ENCODE measurements around the gene SERPINA1. TPM values are rescaled to one million over a fixed set of nuclear protein-coding genes. Genes with fewer than 3 reads are reported as not detected.
"Not testable (repeated sequence)": the region's sequence is repeated elsewhere in the genome, so short reads cannot be mapped to it uniquely, and the experiment has no call there.

Gene SERPINA1
- polyA plus RNA-seq, 2 of the 4 experiments (the other 2 are of a cell fraction), result 0.34 to 2.2 TPM

GRCh38 chr14:94348836-94349235 lies 39.6 kb downstream of the SERPINA1 start:
- H3K4me2 ChIP-seq, result no peak overlapping the region
- CTCF ChIA-PET, result no interaction called here
- FAIRE-seq (no peak), ATAC-seq (no peak), DNase-seq (ENCODE audit: low read depth in 1 of 2, low spot score in 1 of 2) (no peak)
- H3K27ac ChIP-seq, result no peak overlapping the region
- H3K9me3 ChIP-seq, result no peaks in the 10 kb centered on the region
- POLR2A ChIA-PET, result no interaction called here
- peaks cover 19% of the 10 kb centered on the region for H3K4me1 ChIP-seq
- no peak overlapping the region for H3K4me3 ChIP-seq
- no peak for TF ChIP-seq KDM5A (IDR thresholded peaks at IDR 0.05)
- TF ChIP-seq REST (IDR thresholded peaks at IDR 0.05), result no peak
- no peak for TF ChIP-seq SMC3 (IDR thresholded peaks at IDR 0.05)
- no peak for TF ChIP-seq ZFP36 (IDR thresholded peaks at IDR 0.05; ENCODE audit: borderline replicate concordance, partially characterized antibody)
- no peak for TF ChIP-seq MYC (IDR thresholded peaks at IDR 0.05; ENCODE audit: borderline replicate concordance, low read length)
- no peak for TF ChIP-seq ZNF302 (CRISPR knock-in tag; IDR thresholded peaks at IDR 0.05)
- TF ChIP-seq KDM1A (IDR thresholded peaks at IDR 0.05; ENCODE audit: low read depth), result no peak

GRCh38 chr14:94346841-94347240 lies 41.6 kb downstream of the SERPINA1 start:
- ATAC-seq (no peak), DNase-seq (ENCODE audit: low read depth in 1 of 2, low spot score in 1 of 2) (no peak), FAIRE-seq (no peak)
- Histone ChIP-seq H3K4me3 (no peak overlapping the region), H3K27ac (no peak overlapping the region), H3K9me3 (no peaks in the 10 kb centered on the region), H3K4me1 (peaks cover 29% of the 10 kb centered on the region), H3K4me2 (no peak overlapping the region)
- TF ChIP-seq NFE2L2 (conservative IDR thresholded peaks at IDR 0.05; ENCODE audit: low read length) (no peak), CTCF (IDR thresholded peaks at IDR 0.05) (no peak), CEBPB (IDR thresholded peaks at IDR 0.05) (no peak), NPAS2 (CRISPR knock-in tag; IDR thresholded peaks at IDR 0.05; ENCODE audit: borderline replicate concordance) (no peak), EHF (CRISPR knock-in tag; IDR thresholded peaks at IDR 0.05) (no peak), JUN (IDR thresholded peaks at IDR 0.05) (no peak), MAZ (IDR thresholded peaks at IDR 0.05; ENCODE audit: borderline replicate concordance, low read depth, low read length) (no peak)
- CTCF ChIA-PET, result interaction anchor here (1.5 to 2.0 kb wide), 2 partner anchors 8 to 139 kb away, joined by 4 read pairs; no protein-coding TSS in a partner anchor
- WGBS (ENCODE audit: missing lambda C conversion rate), result 77% methylated on average over 5 of the region's 5 CpGs
- POLR2A ChIA-PET, result no interaction called here

- DNase-seq (ENCODE audit: low read depth in 1 of 2, low spot score in 1 of 2), result not testable (repeated sequence)
Observed at GRCh38 chr14:94346065-94346786, 42.2 kb downstream of the SERPINA1 start.

More at GRCh38 chr14:94346065-94346786, 42.2 kb downstream of the SERPINA1 start:
- CTCF ChIA-PET, result interaction anchor here (1.1 to 2.0 kb wide), 4 partner anchors 9 to 140 kb away, joined by 3 to 4 read pairs (median 4); no protein-coding TSS in a partner anchor
- H3K27ac ChIP-seq, H3K9me3 ChIP-seq, POLR2A ChIA-PET, H3K4me2 ChIP-seq, H3K4me3 ChIP-seq, FAIRE-seq: not testable (repeated sequence)
- 15% methylated on average over 15 of the region's 24 CpGs for WGBS (ENCODE audit: missing lambda C conversion rate)
- ATAC-seq, result peak; percentile 13 to 14; a peak in 3 of 6 replicates
- peaks cover 32% of the 10 kb centered on the region for H3K4me1 ChIP-seq

All from A549 (cell line).